Lower leg skin (tissue), 3 donors: ENCODE results near the gene NUP98.

Experiments used
- CTCF ChIP-seq, 3 donors: fragments of 450-650 bp; IDR thresholded peaks; one replicate each; pipeline ENCODE4 v1.5.1; 2016; ENCODE audit warnings: antibody characterized with exemption in 3 of 3, mild to moderate bottlenecking in 3 of 3, moderate library complexity in 2 of 3
- POLR2A ChIP-seq, 2 donors: fragments of 450-650 bp; IDR thresholded peaks; one replicate each; pipeline ENCODE4 v1.6.1; 2016 to 2017; ENCODE audit warnings: antibody characterized with exemption in 2 of 2, mild to moderate bottlenecking in 1 of 2, moderate library complexity in 1 of 2

DNA sequence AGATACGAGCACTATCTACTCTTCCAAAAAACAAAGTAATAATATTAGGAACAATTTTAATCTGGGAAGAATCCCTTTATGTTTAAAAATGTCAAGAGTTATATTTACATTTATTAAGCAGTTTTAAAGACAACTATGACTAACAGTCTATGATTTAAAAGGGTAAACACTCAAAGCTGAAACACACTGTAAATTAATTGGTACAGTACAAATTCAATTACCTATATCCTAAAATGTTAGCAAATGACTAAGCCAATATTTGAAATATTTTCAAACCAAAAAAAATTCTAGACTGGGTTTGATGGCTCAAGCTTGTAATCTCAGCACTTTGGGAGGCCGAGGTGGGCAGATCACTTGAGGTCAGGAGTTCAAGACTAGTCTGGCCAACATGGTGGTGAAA lies 90.2 kb downstream of the NUP98 start:
- TF ChIP-seq CTCF (IDR thresholded peaks at IDR 0.05) = no peak
- no peak for TF ChIP-seq POLR2A (IDR thresholded peaks at IDR 0.05)
